Activated CD4-positive, alpha-beta T cell treated with anti-CD3 and anti-CD28 coated beads for 4 hours (primary cell): ENCODE data around the gene ELOVL6.
"Not testable (repeated sequence)": the region's sequence is repeated elsewhere in the genome, so short reads cannot be mapped to it uniquely, and the experiment has no call there.

ENCODE experiments used
- DNase-seq, 2 donors: peaks; one replicate each; pipeline ENCODE4 v3.0.0-alpha.2; 2020

Gene ELOVL6, protein sequence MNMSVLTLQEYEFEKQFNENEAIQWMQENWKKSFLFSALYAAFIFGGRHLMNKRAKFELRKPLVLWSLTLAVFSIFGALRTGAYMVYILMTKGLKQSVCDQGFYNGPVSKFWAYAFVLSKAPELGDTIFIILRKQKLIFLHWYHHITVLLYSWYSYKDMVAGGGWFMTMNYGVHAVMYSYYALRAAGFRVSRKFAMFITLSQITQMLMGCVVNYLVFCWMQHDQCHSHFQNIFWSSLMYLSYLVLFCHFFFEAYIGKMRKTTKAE

DNA sequence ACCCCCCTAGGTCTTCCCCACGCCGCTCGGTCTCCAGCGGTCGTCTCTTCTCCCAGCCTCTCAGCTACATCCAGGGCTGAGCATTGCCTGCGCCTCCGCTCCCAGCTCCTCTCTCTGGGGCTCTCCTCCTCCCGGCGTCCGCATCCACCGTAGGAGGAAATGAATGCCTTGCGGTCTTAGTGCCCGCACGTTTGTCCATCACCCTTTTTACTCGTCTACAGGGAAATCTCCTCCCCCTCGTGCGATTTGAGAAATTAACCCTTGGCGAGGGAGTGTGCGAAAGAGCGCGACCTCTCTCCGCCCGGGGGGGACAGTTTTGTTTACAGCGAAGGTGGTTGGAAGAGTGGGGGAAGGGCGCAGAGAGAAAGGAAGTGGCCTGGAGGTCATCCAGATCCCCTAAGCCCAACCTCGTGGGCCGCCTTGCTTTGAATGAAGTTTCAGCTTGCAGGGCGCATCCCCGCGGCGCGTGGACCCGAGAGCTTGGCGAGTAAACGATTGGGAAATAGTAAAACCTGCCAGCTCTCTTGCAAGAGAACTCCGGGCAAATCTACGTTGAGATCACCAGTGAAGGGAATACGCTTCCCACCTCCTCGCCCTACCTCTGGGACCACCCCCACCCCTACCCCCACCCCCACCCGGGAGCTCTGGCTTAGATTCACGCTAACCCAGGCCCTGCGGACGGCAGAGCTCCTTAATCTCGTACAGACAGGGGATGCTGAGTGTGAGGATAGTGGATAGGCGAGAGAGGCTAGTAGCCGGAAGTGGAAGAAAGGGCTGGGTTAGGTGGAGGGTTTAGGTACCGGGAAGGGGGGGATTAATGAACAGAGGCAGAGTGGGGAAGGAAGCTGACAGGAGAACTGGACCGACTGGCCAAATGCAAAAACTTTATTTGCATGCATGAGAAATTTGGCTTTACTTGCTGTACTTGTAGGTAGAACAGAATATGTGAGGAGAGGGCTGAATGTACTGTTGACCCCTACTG lies at the start of gene ELOVL6:
ELOVL6 (minus strand) TSS at position 181 of the 982 bp plus-strand sequence. CDS start 280 bp downstream, outside the sequence.
- peak; percentile 4 to 16 for DNase-seq

GRCh38 chr4:110248100-110248499 lies 49.7 kb upstream of the ELOVL6 start:
- DNase-seq = no peak

GRCh38 chr4:110247591-110247990 lies 49.2 kb upstream of the ELOVL6 start:
- DNase-seq = no peak

GRCh38 chr4:110245577-110245976 lies 47.2 kb upstream of the ELOVL6 start:
- no peak for DNase-seq

DNA sequence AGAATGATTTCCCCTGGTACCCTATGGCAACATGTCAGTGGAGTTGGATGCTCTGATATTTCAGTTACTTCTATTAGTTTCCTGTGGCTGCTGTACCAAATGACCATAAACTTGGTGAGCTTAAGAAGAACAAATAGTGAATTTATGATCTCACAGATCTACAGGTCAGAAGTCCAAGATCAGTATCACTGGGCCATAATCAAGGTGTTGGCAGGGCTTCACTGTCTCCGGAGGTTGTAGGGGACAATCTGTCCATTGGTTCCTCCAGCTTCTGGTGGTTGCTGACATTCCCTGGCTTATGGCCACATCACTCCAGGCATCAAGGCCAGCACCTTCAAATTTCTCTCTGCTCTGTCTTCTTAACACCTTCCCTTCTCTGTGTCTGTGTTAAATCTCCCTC lies 37.9 kb upstream of the ELOVL6 start:
- DNase-seq = no peak

GRCh38 chr4:110233581-110233980 lies 35.2 kb upstream of the ELOVL6 start:
- not testable (repeated sequence) for DNase-seq

- no peak for DNase-seq
These were observed 33.5 kb upstream of the ELOVL6 start for GRCh38 chr4:110231869-110232268.

DNA sequence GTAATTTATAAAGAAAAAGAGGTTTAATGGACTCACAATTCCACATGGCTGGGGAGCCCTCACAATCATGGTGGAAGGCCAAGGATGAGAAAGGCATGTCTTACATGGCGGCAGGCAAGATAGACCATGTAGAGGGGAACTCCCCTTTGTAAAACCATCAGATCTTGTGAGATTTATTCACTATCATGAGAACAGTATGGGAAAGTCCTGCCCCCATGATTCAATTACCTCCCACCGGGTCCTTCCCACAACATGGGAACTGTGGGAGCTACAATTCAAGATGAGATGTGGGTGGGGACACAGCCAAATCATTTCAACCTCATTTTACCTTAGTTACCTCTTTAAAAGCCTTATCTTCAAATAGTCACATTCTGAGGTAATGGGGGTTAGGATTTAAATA lies 30.9 kb upstream of the ELOVL6 start:
- DNase-seq = no peak

DNA sequence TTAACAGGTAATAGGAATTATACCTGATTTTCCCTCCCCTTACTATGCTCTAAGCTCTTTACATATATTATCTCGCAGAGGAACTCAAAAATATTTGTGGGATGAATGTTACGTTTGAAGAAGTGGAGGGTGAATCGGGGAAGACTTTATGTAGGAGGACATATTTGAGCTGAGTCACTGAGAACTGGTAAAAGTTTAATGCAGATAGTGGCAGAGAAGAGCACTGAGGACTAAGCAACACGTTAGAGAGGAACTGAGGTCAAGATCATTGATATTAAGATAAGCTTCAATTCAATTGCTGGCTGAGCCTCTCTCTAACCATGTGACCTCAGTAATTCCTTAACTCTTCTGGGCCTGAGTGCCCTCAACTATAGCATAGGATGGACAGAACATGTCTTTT lies 26.4 kb upstream of the ELOVL6 start:
- no peak for DNase-seq

DNA sequence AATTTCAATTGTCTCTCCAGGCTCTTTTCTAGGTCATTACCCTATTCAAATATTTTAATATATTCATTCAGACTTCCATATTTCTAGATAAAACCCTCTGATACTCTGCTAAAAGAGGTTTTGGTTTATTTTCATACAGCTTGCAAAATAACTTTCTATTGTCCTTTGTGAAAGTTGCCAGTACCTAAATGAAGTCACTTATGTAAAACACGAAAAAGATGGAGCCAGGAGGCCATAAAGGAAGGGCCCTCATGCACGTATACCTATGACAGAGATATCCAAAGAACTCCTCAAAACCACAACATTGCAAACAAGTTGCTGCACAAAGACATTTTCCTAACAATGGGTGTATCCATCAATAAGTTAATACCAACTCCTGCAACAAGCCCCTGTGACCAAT lies 25.7 kb upstream of the ELOVL6 start:
- DNase-seq = no peak

DNA sequence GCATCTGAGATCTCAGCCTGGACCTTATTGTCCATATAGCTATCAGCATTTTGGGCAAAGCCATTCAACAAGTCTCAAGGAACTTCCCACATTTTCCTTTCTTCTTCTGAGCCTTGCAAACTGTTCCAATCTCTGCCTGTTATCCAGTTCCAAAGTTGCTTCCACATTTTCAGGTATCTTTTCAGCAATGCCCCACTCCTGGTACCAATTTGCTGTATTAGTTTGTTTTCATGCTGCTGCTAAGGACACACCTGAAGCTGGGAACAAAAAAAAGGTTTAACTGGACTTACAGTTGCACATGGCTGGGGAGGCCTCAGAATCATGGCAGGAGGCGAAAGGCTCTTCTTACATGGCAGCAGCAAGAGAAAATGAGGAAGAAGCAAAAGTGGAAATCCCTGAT lies 20.5 kb upstream of the ELOVL6 start:
- DNase-seq = not testable (repeated sequence)

GRCh38 chr4:110217181-110217580 lies 18.8 kb upstream of the ELOVL6 start:
- DNase-seq = not testable (repeated sequence)

GRCh38 chr4:110216129-110216528 lies 17.7 kb upstream of the ELOVL6 start:
- DNase-seq = no peak

GRCh38 chr4:110211770-110212061 lies 13.3 kb upstream of the ELOVL6 start:
- DNase-seq = no peak

- DNase-seq = peak; percentile 19 to 30
These were observed 12.8 kb upstream of the ELOVL6 start for GRCh38 chr4:110211007-110211769.

DNA sequence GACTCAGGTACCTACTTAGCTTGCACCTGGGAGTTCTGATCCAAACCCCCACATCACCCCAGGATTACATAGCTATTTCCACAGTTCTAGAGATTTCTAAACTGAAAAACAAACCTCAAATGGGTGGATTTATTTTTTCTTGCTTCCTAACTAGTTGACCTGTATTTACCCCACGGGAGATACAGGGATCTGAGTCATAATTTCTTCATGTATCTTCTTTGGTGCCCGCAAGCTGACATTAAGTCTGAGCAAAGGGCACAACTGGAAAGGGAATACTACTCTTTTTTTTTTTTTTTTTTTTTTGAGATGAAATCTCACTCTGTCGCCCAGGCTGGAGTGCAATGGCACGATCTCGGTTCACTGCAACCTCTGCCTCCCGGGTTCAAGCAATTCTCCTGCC lies 10.0 kb upstream of the ELOVL6 start:
- no peak for DNase-seq

DNA sequence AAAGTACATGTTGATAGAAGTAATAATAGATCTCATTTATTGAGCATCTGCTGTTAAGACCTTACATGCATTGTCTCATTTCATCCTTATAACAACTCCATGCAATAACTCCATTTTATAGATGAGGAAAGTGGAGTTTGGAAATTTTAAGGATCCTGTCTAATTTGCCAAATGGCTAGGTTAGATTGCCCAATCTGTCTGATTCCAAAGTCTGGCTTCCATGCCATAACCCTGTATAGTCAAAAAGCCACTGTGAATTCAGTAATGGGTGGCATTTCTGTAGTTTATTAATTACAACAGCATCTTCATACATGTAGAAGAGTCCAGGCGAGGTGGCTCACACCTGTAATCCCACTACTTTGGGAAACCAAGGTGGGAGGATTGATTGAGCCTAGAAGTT lies 8.8 kb upstream of the ELOVL6 start:
- DNase-seq = no peak

DNA sequence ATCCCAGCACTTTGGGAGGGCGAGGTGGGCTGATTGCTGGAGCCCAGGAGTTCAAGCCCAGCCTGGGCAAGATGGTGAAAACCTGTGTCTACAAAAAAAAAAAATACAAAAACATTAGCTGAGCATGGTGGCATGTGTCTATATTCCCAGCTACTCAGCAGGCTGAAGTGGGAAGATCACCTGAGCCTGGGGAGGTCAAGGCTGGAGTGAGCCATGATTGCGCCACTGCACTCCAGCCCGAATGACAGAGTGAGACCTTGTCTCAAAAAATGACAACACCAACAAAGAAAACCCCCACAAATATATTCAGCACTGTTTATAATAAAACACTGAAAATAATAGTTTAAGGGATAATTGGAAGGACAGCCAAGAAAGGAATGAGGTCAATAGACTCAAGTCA lies 3.6 kb upstream of the ELOVL6 start:
- DNase-seq = no peak

- no peak for DNase-seq
These were observed 3.1 kb upstream of the ELOVL6 start for GRCh38 chr4:110201502-110201901.

GRCh38 chr4:110200689-110201088 lies 2.3 kb upstream of the ELOVL6 start:
- DNase-seq = no peak

GRCh38 chr4:110198049-110198434 lies 373 bp downstream of the ELOVL6 start:
- peak in 1 of 2 donors; percentile 2 for DNase-seq

DNA sequence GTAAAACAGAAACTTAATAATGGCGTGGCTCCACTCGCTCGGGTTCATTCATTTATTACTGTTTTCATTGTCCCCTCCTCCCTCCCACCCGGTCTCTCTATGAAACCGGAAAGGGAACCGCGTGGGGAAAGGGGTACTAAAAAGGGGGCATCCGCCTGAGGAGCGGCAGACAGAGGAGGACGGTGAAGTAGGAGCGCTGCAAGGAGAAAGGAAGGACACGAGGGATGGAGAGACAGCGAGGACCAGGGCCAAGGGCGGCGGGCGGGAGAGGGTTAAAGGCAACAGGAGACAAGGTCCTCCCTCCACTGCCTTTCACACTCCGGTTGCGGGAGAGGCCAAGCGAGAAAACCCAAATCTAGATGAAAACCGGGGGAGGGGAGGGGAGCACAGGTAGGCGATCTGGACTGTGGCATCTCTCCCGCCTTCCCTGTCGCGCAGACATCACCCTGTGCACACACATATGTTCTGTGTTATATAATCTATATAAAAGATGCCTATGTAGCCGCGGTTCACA lies 829 bp downstream of the ELOVL6 start:
- DNase-seq = peak; percentile 32 to 42

GRCh38 chr4:110196871-110197528 lies 1.4 kb downstream of the ELOVL6 start:
- DNase-seq = peak; percentile 54 to 58
